Hematopoietic multipotent progenitor cell treated with erythropoietin and hydrocortisone succinate and interleukin-3 and kit ligand, for 6 days (in vitro differentiated cells): ENCODE results near the gene CCL11.
A peak's percentile ranks its signal among the peaks of the same experiment; 100 is the strongest.
"Not testable (repeated sequence)": the region's sequence is repeated elsewhere in the genome, so short reads cannot be mapped to it uniquely, and the experiment has no call there.

ENCODE experiments used
- DNase-seq: peaks from one replicate; pipeline ENCODE4 v3.0.0-alpha.2; 2015

Gene CCL11

DNA sequence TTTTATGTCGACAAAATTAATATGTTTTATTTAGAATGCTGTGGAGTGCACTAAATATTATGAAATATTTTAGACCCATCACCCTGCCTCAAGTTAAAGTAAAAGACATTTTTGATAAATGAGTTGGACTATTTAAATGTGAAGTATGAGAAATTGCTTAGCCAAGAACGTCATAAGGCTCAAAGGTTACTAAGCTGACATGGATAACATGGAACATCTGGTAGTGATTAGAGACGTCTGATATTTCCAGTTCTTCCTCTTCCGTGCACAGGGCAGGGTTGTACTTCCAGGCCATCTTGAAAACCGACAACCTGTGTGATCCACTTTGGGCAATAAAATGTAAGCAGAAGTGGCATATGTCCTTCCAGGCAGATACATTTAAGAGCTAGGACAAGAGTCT lies 26.5 kb downstream of the CCL11 start:
- no peak for DNase-seq

DNA sequence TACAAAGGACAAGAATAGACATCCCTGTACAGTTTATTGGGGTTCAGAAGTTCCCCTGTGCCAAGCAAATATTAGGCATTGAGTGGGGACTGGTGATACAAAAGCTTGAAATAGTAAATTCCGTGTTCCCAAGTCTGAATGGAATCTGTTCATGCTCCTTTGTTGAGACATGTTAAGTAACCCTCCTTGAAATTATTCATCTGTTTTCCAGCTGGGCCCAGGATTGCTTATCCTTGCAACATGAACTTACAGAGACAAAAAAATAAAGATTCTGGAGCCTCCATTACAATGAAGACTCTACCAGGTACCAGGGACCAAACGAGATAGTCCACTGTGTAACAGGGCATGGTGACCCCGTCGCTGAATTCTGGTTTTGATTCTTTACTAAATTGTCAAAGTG lies 27.6 kb downstream of the CCL11 start:
- DNase-seq = no peak

DNA sequence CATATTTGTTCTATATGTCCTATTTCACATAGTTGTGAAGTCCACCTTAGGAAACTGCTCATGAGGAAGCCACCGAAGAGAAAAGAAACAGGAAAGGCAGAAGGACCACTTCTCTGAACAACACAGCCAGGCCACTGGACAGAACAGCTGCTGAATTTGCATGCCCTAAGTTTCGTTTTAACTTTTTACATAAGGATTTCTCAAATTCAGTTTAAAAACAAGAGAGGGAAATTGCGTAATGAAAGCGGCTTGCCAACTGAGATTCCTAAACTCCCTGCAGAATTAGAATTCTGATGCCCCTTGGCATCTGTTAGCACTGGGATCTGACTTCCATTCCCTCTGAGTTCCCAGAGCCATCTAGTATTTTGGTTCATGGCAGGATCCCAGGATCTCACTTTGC lies 28.7 kb downstream of the CCL11 start:
- no peak for DNase-seq

DNA sequence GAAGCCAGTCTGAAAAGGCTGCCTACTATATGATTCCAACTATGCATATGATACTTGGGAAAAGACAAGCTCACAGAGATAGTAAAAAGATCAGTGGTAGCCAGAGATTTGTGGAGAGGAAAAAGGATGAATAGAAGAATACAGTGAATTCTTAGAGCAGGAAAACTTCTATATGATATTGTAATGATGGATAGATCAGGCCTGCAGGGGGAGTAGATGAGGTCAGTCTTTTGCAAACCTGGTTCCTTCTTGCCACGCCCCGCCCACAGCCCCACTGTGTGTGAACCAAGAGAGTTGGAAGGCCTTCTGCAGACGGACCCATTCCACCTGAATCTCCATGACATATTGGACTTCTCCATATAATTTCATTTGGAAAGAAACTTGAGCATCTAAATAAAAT lies 32.9 kb downstream of the CCL11 start:
- peak; percentile 59 for DNase-seq

DNA sequence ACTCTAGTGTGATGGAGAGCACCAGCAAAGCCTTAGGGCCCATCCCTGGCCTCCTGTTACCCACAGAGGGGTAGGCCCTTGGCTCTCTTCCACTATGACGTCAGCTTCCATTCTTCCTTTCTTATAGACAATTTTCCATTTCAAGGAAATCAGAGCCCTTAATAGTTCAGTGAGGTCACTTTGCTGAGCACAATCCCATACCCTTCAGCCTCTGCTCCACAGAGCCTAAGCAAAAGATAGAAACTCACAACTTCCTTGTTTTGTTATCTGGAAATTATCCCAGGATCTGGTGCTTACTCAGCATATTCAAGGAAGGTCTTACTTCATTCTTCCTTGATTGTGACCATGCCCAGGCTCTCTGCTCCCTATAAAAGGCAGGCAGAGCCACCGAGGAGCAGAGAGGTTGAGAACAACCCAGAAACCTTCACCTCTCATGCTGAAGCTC lies 33.5 kb downstream of the CCL11 start, which contains the start of gene CCL8:
TSS of gene CCL8 (plus strand) at position 397 of the 445 bp plus-strand sequence. CDS start 67 bp downstream, outside the sequence.
- DNase-seq = no peak

DNA sequence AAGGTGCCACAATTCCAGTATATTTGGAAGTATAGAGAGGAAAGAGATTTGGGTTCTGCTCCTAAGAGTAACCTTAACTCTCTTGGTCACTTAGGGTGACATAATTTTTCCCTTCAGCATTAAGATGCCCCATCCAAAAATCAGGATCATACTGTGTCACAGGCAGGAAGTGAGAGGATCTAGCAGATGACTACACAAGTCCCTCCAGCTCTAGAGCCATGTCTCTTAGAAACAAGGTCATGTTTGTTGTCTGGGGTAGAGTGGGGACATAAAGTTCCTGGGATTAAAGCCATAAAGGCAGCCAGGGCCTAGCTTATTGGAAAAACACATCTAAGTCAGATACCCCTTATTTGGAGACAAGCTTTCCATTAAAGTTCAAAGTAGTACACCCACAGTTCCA lies 36.4 kb downstream of the CCL11 start:
- DNase-seq = no peak

DNA sequence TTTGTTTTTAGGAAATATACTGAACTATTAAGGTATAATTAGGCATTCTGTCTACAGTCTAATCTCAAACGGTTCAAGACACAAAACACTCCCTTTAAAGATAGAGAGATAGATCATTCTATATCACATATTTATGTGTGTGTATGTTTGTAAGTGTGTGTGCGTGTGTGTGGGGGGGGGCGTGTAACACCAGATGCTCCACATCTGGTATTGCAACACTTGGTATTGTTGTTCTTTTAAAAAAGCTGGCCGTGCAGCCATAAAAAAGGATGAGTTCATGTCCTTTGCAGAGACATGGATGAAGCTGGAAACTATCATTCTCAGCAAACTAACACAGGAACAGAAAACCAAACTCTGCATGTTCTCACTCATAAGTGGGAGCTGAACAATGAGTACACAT lies 42.0 kb downstream of the CCL11 start:
- not testable (repeated sequence) for DNase-seq

DNA sequence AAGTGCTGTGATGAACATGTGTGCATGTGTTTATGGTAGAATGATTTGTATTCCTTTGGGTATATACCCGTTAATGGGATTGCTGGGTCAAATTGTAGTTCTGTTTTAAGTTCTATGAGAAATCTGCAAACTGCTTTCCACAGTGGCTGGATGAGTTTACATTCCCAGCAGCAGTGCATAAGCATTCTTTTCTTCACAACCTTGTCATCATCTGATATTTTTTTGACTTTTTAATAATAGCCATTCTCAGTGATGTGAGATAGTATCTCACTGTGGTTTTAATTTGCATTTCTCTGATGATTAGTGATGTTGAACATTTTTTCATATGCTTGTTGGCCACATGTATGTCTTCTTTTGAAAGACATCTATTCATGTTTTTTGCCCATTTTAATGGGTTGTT lies 52.2 kb downstream of the CCL11 start:
- no peak for DNase-seq
